HG02571 (cell line): ENCODE data around the gene CUL2.
"Not testable (repeated sequence)": the region's sequence is repeated elsewhere in the genome, so short reads cannot be mapped to it uniquely, and the experiment has no call there.

Experiments
- ATAC-seq: cut with Tn5 transposase; IDR thresholded peaks from one replicate; pipeline ENCODE4 v1.9.1; 2021; ENCODE audit warnings: mild to moderate bottlenecking, moderate library complexity; ENCODE audit not compliant: unreplicated experiment

The CUL2 gene

DNA sequence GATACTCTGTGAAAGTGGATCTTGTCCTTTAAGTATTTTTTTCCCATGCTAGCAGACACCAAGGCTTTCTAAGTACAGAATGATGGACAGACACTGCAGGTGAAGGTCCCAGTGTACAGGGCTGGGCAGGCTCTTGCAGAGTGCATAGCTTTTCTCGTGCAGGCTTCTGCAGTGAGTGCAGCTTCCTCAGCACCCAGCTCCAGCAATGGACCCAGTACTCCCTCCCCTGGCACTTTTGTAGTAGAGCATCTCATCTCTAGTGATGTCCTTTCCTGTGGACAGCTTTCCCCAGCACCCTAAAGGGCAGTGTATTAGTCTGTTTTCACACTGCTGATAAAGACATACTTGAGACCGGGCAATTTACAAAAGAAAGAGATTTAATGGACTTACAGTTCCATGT lies 104.3 kb downstream of the CUL2 start:
- ATAC-seq, result no peak

DNA sequence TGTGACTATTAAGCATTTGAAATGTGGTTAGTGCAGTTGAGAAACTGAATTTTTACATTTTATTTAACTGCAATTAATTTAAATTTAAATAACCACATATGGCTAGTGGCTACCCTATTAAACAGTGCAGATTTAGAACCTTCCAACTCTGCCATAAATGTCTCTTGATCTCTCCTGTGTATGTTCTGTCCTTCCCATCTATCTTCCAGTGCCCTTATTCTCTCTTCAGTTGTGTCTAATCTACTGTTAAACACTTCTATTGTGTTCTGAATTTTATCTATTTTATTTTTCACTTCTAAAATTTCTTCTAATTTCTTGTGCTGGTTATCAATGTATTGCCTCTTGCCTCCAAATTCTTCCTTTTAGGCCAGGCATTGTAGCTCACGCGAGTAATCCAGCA lies 105.0 kb downstream of the CUL2 start:
- ATAC-seq, result no peak

DNA sequence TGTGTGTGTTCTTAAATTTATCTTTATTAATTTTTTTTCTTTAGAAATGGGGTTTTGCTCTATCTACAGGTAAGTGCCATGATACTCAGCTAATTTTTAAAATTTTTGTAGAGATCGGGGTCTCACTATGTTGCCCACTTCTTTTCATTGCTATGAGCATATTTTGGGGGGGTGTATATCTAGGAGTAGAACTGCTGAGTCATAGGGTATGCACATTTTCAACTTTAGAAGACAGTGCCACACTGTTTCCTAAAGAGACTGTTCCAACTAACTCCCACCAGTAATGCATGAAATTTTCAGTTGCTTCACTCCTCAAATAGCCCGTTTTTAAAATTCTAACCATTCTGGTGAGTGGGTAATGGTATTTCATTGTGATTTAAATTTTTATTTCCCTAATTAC lies 108.3 kb downstream of the CUL2 start:
- no peak for ATAC-seq

DNA sequence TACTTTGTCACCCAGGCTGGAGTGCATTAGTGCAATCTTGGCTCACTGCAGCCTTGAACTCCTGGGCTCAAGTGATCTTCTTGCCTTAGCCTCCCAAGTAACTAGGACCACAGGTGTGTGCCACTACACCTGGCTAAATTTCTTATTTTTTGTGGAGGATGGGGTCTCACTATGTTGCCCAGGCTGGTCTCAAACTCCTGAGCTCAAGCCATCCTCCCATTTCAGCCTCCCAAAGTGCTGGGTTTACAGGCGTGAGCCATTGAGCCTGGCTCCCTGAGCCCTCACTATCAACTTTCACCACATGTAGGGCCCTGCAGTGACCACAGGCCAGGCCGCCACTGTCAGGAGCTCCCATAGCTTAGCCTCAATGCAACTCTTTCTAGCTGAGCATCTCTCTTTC lies 110.2 kb downstream of the CUL2 start:
- no peak for ATAC-seq

DNA sequence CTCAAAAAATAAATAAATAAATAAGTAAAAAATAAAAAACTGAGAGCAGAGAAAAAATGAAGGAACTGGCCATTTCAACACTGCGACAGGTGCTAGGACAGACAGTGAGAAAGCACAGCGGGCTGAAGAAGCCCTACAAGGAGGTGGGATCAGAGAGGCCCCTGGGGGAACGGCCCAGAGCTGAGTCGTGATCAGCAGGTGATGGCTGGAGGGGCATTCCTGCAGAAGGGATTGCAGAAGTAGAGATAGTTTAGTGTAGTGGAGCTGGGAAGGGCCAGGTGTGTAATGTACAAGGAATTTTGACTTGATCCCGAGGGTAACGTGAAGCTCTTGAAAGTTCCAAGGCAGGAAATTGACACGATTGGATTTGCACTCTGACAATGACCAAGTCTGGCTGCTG lies 112.1 kb downstream of the CUL2 start:
- ATAC-seq, result no peak

DNA sequence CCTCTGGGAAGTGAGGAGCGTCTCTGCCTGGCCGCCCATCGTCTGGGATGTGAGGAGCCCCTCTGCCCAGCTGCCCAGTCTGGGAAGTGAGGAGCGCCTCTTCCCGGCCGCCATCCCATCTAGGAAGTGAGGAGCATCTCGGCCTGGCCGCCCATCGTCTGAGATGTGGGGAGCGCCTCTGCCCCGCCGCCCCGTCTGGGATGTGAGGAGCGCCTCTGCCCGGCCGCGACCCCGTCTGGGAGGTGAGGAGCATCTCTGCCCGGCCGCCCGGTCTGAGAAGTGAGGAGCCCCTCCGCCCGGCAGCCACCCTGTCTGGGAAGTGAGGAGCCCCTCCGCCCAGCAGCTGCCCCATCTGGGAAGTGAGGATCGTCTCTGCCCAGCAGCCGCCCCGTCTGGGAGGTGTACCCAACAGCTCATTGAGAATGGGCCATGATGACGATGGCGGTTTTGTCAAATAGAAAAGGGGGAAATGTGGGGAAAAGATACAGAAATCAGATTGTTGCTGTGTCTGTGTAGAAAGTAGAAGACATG lies 113.7 kb downstream of the CUL2 start:
- ATAC-seq, result not testable (repeated sequence)

DNA sequence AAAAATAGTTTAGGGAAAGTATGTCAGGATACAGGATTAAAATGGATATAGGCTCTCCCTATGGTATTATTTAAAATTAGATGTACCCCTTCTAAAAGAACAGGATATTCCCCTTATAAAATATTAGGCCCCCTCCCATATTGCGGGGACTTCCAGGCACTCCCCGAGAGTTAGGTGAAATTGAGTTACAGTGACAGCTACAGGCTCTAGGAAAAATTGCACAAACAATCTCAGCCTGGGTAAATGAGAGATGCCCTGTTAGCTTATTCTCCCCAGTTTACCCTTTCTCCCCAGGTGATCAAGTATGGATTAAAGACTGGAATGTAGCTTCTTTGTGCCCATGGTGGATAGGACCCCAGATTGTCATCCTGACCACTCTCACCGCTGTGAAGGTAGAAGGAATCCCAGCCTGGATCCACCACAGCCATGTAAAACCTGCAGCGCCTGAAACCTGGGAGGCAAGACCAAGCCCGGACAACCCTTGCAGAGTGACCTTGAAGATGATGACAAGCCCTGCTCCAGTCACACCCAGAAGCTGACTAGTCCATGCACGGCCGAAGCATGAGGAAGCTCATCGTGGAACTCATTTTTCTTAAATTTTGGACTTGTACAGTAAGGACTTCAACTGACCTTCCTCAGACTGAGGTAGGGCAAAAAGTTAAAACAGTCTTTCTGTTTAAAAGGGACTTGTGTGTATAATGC lies 115.6 kb downstream of the CUL2 start:
- ATAC-seq, result not testable (repeated sequence)

DNA sequence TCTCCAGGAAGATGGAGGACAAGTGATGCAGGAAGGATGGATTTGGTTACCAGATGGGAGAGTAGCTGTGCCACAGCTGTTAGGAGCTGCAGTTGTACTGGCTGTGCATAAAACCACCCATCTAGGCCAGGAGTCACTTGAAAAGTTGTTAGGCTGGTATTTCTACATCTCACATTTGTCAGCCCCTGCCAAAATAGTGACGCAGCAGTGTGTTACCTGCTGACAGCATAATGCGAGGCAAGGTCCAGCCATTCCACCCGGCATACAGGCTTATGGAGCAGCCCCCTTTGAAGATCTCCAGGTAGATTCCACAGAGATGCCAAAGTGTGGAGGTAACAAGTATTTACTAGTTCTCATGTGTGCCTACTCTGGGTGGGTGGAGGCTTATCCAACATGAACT lies 116.4 kb downstream of the CUL2 start:
- not testable (repeated sequence) for ATAC-seq

DNA sequence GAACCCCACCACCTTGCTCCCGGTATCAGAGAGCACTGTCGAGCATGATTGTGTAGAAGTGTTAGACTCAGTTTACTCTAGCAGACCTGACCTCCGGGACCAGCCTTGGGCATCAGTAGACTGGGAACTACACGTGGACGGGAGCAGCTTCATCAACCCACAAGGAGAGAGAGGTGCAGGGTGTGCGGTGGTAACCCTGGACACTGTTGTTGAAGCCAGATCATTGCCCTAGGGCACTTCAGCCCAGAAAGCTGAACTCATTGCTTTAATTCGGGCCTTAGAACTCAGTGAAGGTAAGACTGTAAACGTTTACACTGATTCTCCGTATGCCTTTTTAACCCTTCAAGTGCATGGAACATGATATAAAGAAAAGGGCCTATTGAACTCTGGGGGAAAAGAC lies 117.0 kb downstream of the CUL2 start:
- not testable (repeated sequence) for ATAC-seq

DNA sequence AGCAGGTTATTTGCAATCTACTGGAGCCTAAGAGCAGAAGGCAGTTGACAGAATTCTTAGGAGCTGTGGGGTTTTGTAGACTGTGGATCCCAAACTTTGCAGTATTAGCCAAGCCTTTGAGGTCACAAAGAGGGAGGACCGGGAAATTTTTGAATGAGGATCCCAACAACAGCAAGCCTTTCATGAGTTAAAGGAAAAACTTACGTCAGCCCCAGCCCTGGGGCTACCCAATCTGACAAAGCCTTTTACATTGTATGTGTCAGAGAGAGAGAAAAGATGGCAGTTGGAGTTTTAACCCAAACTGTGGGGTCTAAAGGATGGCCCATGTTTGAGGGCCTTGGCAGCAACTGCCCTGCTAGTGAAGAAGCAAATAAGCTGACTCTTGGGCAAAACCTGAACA lies 117.5 kb downstream of the CUL2 start:
- not testable (repeated sequence) for ATAC-seq

DNA sequence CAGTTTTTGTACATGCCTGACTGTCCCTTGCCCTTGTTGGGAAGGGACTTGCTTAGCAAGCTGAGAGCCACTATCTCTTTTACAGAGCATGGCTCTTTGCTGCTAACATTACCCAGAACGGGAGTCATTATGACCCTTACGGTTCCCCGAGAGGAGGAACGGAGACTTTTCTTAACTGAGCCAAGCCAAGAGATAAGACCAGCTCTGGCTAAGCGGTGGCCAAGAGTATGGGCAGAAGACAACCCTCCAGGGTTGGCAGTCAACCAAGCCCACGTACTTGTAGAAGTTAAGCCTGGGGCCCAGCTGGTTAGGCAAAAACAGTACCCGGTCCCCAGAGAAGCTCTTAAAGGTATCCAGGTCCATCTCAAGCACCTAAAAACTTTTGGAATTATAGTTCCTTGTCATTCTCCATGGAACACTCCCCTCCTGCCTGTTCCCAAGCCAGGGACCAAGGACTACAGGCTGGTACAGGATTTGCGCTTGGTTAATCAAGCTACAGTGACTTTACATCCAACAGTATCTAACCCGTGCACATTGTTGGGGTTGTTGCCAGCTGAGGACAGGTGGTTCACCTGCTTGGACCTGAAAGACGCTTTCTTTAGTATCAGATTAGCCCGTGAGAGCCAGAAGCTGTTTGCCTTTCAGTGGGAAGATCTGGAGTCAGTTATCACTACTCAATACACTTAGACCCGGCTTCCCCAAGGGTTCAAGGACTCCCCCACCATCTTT lies 118.4 kb downstream of the CUL2 start:
- not testable (repeated sequence) for ATAC-seq

DNA sequence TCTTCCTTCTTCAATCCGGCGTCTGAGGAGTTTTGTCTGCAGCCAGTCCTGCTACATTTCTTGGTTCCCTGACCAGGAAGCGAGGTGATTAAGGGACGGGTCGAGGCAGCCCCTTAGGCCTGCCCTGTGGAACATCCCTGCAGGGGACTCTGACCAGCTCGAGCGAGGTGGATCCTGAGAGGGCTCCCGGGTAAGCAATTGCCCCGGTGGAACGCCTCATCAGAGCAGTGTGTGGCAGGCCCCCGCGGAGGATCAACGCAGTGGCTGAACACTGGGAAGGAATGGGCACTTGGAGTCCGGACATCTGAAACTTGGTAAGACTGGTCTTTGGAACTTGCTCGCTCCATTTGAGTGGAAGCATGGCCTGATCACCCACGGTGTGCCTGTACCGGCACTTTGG lies 121.0 kb downstream of the CUL2 start:
- ATAC-seq, result no peak

DNA sequence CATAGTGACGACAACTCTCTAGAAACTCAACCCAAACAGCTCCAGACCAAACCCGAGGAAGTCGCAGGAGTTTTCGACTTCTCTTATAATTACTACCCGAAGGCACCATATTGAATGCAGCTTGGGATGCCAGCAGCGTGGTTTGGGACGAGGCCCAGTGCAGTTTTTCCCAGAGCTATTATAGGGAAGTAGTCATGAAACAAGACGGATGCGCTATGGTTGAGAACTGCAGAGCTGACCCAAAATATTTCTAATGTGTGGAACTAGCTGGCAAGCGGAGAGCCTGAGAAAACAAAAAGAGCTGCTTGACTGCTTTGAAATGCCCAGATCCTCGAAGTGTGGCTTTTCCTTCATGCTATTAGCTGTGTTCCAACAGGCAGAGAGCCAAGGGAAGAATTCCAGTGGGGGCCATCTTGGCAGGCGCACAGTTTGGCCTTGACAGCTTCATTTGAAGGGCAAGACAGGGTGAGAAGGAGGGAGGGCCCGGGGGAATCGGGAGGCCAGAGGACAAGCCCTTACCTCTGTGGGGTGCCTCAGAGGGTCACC lies 122.7 kb downstream of the CUL2 start:
- ATAC-seq, result no peak

DNA sequence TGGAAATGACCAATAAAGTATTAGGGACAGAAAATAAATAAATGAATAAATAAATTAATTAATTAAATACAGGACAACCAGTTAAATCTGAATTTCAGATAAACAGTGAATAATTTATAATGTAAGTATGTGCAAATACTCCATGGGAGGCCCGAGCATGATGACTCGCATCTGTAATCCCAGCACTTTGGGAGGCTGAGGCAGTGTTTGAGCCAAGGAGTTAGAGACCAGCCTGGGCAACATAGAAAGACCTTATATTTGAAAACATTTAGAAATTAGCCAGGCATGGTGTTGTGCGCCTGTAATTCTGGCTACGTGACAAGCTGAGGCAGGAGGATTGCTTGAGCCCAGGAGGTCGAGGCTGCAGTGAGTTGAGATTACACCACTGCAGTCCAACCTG lies 123.7 kb downstream of the CUL2 start:
- no peak for ATAC-seq

DNA sequence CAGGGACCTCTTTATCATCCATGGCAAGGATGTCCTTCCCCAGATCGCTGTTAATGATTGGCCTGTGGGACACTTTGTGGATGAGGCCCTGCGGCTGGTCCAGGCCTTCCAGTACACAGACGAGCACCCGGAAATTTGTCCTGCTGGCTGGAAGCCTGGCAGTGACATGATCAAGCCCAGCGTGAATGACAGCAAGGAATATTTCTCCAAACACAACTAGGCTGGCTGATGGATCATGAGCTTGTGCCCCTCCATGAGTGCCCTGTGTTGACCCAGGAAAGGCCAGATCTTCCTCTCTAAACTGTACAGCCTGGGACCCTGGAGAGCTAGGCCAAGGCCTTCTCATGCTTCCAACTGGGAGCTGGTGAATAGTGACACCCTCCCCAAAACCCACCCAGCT lies 124.1 kb downstream of the CUL2 start:
- ATAC-seq, result no peak

DNA sequence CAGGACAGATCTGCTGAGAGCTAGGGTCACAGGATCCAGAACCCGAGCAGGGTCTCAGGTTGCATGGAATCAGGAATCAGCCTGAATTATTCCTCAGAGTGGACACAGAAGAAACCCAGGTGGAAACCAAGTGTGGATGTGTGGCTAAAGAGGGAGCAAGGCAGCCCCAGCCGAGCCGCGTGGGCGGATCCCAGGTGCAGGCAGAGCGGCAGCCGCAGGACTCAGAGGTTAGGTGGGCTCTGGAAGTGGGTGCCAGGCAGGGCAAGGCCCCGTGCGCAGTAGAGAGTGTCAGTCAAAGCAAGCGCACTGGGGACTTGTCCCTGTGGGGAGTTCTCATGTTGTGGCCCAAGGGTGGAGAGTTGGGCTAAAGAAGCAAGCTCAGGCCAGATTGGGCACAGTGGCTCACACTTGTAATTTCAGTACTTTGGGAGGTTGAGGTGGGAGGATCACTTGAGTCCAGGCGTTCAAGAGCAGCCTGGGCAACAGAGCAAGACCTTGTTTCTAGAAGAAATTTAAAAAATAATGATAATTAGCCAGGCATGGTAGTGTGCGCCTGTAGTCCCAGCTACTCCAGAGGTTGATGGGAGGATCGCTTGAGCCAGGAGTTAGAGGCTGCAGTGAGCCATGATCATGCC lies 125.9 kb downstream of the CUL2 start:
- no peak for ATAC-seq

DNA sequence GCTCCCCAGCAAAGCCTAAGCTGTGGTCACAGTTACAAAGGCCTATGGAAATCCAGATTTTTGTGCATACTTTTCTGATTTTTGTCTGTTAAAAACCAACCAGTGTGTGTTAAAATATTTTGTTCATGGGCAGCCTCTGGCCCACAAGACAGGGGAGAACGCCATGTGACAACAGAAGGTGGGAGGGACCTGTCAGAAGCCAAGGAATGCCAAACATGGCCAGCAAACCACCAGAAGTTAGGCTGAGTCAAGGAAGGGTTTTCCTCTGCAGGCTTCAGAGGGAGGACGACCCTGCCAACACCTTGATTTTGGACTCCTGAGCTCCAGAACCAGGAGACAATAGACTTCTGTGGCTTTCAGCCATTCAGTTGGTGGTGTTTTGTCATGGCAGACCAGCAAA lies 127.3 kb downstream of the CUL2 start:
- ATAC-seq, result no peak

DNA sequence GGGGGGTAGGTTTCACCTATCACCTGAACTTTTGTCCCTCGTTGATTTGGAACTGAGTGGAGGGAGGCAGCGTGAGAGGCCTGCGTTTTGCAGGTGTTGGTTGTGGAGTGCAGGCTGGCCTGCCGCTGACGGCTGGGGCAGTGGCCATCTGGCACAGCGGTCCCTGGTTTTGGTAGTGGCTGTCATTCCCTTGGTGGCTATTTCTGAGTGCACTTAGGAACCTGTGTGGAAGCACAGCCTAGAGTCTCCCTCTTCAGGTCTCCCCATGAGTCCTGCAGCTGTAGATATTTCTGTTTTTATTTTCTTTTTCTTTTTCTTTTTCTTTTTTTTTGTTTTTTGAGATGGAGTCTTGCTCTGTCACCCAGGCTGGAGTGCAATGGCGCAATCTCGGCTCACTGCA lies 129.2 kb downstream of the CUL2 start:
- ATAC-seq, result no peak

DNA sequence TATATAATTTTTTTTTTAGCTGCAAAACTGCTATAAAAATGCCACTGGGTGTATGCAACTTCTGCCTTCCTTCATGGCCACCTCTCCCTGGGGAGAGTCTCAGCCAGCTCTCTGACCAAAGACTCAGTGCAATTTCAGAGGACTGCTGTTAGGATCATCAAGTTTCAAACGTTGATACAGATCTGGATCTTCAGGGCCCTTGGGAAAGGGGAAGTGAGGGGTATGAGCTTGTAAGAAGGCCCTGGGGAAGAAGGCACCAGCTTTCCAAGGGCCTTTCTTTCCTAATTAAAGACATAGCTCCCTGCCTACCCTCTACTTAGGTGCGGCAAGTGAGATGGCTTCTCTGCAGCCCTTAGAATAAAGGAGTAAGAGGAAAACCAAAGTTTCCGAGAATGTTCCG lies 130.4 kb downstream of the CUL2 start:
- no peak for ATAC-seq

DNA sequence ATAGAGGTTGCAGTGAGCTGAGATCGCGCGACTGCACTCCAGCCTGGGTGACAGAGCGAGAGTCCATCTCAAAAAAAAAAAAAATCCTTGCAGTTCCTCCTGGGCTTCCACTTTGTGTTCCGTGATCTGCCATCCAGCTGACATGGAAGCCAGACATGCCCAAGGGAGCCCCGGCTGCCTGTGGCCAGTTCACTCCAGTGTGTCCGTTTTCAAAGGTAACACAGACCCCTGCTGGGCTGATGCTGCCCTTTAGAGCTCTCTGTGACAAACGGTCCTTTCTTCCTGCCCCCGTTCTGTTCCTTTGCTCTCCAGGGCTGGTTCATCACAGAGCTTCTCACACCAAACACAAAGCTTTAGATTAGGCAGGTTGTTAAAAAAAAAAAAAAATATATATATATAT lies 130.8 kb downstream of the CUL2 start:
- no peak for ATAC-seq
